KMS-11 (cell line): ENCODE results near the gene SDHA.

Experiments used
- H2AFZ ChIP-seq: fragments of 200-600 bp; sonication (generic); 2 replicates; pipeline ENCODE4 v1.6.1; 2016; ENCODE audit warnings: antibody characterized with exemption, mixed run types, low read depth
- H3K27ac ChIP-seq: fragments of 200-600 bp; sonication (generic); 2 replicates; pipeline ENCODE4 v1.6.1; 2016; ENCODE audit warnings: mild to moderate bottlenecking, mixed run types
- H3K27me3 ChIP-seq: fragments of 200-600 bp; sonication (generic); 2 replicates; pipeline ENCODE4 v1.6.1; 2017; ENCODE audit warnings: mild to moderate bottlenecking, low read depth, mixed run types, moderate library complexity; ENCODE audit not compliant: insufficient read depth
- H3K36me3 ChIP-seq: fragments of 200-600 bp; sonication (generic); 2 replicates; pipeline ENCODE4 v1.6.1; 2017; ENCODE audit warnings: mild to moderate bottlenecking, mixed run types; ENCODE audit not compliant: insufficient read depth
- H3K4me1 ChIP-seq: fragments of 200-600 bp; sonication (generic); 2 replicates; pipeline ENCODE4 v1.6.1; 2016; ENCODE audit warnings: mild to moderate bottlenecking, low read depth, mixed run types; ENCODE audit not compliant: poor library complexity, severe bottlenecking
- H3K4me2 ChIP-seq: fragments of 200-600 bp; sonication (generic); 2 replicates; pipeline ENCODE4 v1.7.0; 2016; ENCODE audit warnings: mild to moderate bottlenecking, mixed run types
- H3K4me3 ChIP-seq: fragments of 200-600 bp; sonication (generic); IDR thresholded peaks from 2 replicates; pipeline ENCODE4 v1.6.1; 2017; ENCODE audit warnings: low read depth, low read length, mixed read lengths; ENCODE audit not compliant: insufficient read depth
- H3K79me2 ChIP-seq: fragments of 200-600 bp; sonication (generic); 2 replicates; pipeline ENCODE4 v1.6.1; 2016; ENCODE audit warnings: low read depth, mixed run types; ENCODE audit not compliant: insufficient read depth
- H3K9ac ChIP-seq: fragments of 200-600 bp; sonication (generic); 2 replicates; pipeline ENCODE4 v1.6.1; 2016; ENCODE audit warnings: mild to moderate bottlenecking, mixed run types
- H4K20me1 ChIP-seq: fragments of 200-600 bp; sonication (generic); 2 replicates; pipeline ENCODE4 v1.6.1; 2016; ENCODE audit warnings: mild to moderate bottlenecking, mixed run types; ENCODE audit not compliant: insufficient read depth
- CTCF ChIP-seq: fragments of 200-600 bp; sonication (generic); conservative IDR thresholded peaks from 2 replicates; pipeline ENCODE4 v1.6.1; 2017; ENCODE audit warnings: low read depth, mild to moderate bottlenecking, antibody characterized with exemption, low read length, moderate library complexity, mixed read lengths

SDHA gene

GRCh38 chr5:200985-201384 is 17.1 kb upstream of the SDHA start:
- Histone ChIP-seq H3K79me2 (peaks cover 3% of the 10 kb centered on the region; the same call in 1 of the 2 replicates), H2AFZ (no peak overlapping the region), H3K27me3 (no peaks in the 10 kb centered on the region), H3K27ac (no peak overlapping the region), H3K4me2 (no peak overlapping the region), H3K4me1 (no peaks in the 10 kb centered on the region), H3K9ac (no peak overlapping the region), H4K20me1 (no peaks in the 10 kb centered on the region), H3K36me3 (peaks cover 5% of the 10 kb centered on the region; the same call in 1 of the 2 replicates), H3K4me3 (no peak overlapping the region)
- no peak for TF ChIP-seq CTCF

- Histone ChIP-seq H3K79me2 (peaks cover 7% of the 10 kb centered on the region; the same call in 1 of the 2 replicates), H3K4me1 (no peaks in the 10 kb centered on the region), H3K4me2 (no peak overlapping the region), H3K9ac (no peak overlapping the region), H2AFZ (no peak overlapping the region), H4K20me1 (no peaks in the 10 kb centered on the region), H3K27ac (no peak overlapping the region), H3K4me3 (no peak overlapping the region), H3K27me3 (no peaks in the 10 kb centered on the region), H3K36me3 (peaks cover 6% of the 10 kb centered on the region; the same call in 1 of the 2 replicates)
- no peak for TF ChIP-seq CTCF
Observed at GRCh38 chr5:201672-202071, 16.4 kb upstream of the SDHA start.

GRCh38 chr5:203246-203930 is 14.7 kb upstream of the SDHA start:
- H3K4me3 ChIP-seq, result no peak overlapping the region
- H3K9ac ChIP-seq, result no peak overlapping the region
- no peaks in the 10 kb centered on the region for H4K20me1 ChIP-seq
- no peak overlapping the region for H2AFZ ChIP-seq
- no peaks in the 10 kb centered on the region for H3K27me3 ChIP-seq
- H3K79me2 ChIP-seq, result peaks cover 24% of the 10 kb centered on the region
- no peak for TF ChIP-seq CTCF
- no peak overlapping the region for H3K4me2 ChIP-seq
- peaks cover 6% of the 10 kb centered on the region; the same call in 1 of the 2 replicates for H3K36me3 ChIP-seq
- H3K4me1 ChIP-seq, result no peaks in the 10 kb centered on the region
- no peak overlapping the region for H3K27ac ChIP-seq

- Histone ChIP-seq H3K27ac (no peak overlapping the region), H3K4me1 (no peaks in the 10 kb centered on the region), H3K9ac (no peak overlapping the region), H3K79me2 (peaks cover 30% of the 10 kb centered on the region), H4K20me1 (no peaks in the 10 kb centered on the region), H3K4me3 (no peak overlapping the region), H2AFZ (no peak overlapping the region), H3K36me3 (peaks cover 6% of the 10 kb centered on the region; the same call in 1 of the 2 replicates), H3K4me2 (no peak overlapping the region), H3K27me3 (no peaks in the 10 kb centered on the region)
- TF ChIP-seq CTCF, result no peak
Observed at GRCh38 chr5:204001-204400, 14.1 kb upstream of the SDHA start.
